IPS-NIHi11 (cell line): Measurements from ENCODE around the gene MRAS.
A peak's percentile ranks its signal among the peaks of the same experiment; 100 is the strongest.
"Not testable (repeated sequence)": the region's sequence is repeated elsewhere in the genome, so short reads cannot be mapped to it uniquely, and the experiment has no call there.

Experiments
- DNase-seq: peaks from one replicate; pipeline ENCODE4 v3.0.0; 2012; ENCODE audit warnings: mixed read lengths, low spot score

Gene MRAS

GRCh38 chr3:138445654-138446053, 97.3 kb downstream of the MRAS start:
- DNase-seq: no peak

DNA sequence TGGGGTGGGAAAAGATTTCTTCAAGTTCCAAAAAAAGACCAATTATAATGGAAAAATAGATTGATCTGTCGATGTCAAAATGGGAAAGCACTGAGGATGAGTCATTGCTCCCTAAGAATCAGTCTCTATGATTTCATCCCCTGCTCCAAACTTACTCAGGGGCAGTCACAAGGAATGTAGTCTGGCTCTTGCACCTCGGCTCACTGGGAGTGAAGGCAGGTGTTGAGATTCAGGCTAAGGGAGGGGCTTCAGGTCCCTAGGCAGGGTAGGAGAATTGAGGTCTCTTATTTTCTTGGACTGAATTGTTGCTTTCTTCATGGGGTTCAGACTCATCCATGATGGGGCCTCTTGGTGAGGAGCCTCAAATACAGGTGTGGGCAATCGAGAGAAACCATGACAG, 100.3 kb downstream of the MRAS start:
- no peak for DNase-seq

GRCh38 chr3:138449490-138449889, 101.1 kb downstream of the MRAS start:
- DNase-seq: no peak

DNA sequence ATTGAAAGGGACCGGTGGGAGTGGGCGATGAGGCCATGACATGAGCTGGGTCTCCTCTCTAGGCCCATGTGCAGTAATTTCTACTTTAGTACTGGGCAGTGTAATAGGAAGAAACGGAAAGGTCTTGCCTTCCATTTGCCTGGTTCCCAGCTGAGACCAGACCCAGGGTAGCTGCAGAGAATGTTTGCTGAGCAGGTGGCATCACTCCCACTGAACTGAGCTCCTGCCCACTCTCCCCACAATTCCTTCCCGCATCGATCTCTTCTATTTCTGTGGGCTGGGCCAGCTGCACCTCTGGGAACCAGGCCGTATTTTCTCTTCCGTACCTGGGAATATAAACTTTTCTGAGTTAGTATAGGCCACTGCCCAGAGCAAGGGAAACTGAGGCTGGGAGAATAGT, 101.8 kb downstream of the MRAS start:
- DNase-seq: no peak

DNA sequence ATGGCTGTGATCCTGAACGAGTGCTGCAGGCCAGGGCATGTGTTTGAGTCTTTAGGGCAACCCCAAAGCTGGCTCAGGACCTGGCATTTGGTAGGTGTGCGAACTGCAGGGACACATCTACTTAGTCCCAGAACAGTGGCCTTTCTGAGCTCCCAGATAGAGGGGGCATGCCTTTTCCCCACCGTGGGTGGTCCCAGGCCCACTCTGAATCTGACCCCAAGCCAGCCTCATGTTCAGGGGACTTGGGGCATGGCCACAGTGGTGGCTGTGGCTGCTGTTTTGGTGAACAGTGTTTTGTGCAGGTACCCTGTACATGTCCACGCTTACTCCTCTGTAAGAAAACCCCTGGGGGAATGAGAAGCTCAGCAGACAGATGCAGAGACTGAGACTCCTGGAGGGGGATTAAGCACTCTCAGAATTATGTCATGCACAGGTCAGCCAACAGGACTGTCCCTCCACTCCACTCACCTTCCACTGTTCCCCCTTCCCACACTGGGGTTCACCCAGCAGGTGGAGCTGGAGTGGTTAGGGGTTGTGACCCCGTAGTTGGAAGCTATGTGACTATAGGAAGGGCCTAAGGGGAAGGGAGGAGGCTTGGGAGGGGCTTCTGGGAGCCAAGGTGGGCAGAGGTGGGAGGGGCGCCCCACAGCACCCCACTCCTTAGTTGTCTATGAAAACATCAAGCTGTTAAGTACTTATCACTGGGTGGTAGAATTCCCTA, 102.5 kb downstream of the MRAS start:
- DNase-seq: no peak

DNA sequence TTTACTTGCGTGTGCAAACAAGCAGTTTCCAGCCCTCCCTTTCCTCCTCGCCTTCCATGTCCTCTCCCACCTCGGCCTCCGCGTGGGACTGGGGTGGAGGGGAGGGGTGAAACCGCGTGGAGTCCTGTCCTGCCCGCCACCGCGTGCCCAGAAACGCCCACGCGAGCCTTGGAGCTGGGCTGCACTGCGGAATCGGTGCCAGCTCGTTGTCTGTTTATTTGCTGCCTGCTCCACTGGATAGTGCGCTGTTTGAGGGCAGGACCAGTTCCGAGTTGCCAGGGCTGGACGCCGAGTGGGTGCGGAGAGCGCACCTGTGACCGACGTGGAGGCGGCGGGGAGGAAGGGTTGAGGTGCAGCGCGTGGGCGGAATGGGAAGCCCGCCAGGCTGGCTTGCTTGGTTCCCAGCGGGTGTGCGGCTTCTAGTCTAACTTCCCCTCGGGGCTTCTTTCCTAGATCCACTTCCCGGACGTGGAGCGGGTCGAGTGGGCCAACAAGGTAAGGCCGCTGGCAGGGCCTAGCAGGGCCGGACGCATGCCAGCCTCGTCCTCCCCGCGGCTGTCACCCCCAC, 103.3 kb downstream of the MRAS start:
- peak; percentile 46 for DNase-seq

GRCh38 chr3:138452436-138452835, 104.1 kb downstream of the MRAS start:
- no peak for DNase-seq

DNA sequence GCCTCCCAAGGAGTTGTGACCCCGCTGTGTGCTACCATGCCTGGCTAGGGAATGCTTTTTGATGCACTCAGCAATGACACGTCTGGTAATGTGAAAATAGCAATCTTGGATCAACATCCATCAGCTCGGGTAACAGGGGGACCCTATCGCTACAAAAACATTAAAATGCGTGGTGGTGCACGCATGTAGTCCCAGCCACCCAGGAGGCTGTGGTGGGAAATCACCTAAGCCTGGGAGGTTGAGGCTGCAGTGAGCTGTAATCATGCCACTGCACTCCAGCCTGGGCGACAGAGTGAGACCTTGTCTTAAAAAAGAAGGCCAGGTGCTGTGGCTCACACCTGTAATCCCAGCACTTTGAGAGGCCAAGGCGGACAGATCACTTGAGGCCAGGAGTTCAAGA, 105.6 kb downstream of the MRAS start:
- DNase-seq: not testable (repeated sequence)
